ENCODE results near the gene PCSK9.

Gene PCSK9

DNA sequence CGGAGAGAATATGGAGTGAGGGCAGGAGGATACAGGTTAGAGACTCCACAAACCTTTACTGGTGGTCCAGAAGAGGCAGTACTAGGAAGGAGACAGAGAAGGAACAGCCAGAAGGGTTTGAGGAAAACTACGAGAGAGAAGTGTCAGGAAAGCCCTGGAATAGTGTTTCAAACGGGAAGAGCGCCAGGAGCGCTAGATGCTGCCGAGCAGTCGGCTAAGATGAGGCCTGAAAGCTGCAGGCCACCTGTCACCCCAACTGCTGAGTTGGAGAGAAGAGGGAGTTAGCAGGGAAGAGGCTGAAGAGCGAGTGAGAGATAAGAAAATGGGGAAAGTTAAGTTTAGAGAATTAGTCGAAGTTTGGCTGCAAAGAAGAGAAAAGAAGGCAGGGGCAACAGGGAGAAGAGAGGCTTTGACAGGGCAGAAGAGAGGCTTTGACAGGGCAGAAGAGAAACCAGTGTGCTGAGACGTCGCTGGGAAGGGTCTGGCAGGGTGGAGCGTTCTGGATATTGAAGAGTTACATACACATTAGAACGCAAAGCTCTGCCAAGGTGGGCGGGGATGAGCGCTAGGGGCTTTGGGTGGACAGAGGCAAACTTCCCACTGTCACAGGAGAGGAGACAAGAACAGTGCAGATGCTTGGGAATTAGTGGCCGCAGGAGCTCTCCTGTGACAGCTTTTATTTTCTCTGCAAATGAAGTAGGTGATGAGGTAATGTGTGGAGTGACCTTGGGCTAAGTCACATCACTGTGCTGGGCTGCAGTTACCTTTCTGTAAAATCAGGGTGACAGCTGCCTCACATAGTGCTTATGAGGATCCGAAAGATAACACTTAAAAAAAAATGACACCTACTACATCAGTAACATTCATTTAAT, 31.2 kb downstream of the PCSK9 start:
- TF ChIP-seq, protein P1, sequence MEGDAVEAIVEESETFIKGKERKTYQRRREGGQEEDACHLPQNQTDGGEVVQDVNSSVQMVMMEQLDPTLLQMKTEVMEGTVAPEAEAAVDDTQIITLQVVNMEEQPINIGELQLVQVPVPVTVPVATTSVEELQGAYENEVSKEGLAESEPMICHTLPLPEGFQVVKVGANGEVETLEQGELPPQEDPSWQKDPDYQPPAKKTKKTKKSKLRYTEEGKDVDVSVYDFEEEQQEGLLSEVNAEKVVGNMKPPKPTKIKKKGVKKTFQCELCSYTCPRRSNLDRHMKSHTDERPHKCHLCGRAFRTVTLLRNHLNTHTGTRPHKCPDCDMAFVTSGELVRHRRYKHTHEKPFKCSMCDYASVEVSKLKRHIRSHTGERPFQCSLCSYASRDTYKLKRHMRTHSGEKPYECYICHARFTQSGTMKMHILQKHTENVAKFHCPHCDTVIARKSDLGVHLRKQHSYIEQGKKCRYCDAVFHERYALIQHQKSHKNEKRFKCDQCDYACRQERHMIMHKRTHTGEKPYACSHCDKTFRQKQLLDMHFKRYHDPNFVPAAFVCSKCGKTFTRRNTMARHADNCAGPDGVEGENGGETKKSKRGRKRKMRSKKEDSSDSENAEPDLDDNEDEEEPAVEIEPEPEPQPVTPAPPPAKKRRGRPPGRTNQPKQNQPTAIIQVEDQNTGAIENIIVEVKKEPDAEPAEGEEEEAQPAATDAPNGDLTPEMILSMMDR (conservative IDR thresholded peaks at IDR 0.05; ENCODE audit: low read depth, low read length): no peak
- H3K4me3 ChIP-seq (ENCODE audit: low read length): no peak overlapping the region
- no peak for DNase-seq (ENCODE audit: low read depth)

DNA sequence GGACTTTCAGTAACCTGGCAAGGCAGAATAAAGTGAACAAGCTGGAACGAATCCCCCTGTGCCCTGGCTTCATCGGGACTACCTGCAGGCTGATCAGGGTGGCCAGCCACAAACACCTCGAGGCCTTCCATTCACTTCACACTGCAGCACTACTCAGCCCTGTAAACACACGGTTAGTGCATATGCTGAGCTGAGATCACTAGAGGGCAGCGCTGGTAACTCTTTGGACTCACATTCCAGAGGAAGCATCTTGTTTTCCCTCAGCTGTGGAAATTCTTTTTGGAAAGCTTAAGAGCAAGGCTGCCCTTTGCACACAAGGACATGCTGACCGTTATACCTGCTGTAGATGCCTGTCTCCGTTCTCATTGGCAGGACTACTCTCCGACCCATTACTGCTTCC, 32.1 kb downstream of the PCSK9 start:
- TF ChIP-seq, protein P1 (conservative IDR thresholded peaks at IDR 0.05; ENCODE audit: low read depth, low read length): peak; percentile 68
- no peak for DNase-seq (ENCODE audit: low read depth)
- H3K4me3 ChIP-seq (ENCODE audit: low read length): no peak overlapping the region

DNA sequence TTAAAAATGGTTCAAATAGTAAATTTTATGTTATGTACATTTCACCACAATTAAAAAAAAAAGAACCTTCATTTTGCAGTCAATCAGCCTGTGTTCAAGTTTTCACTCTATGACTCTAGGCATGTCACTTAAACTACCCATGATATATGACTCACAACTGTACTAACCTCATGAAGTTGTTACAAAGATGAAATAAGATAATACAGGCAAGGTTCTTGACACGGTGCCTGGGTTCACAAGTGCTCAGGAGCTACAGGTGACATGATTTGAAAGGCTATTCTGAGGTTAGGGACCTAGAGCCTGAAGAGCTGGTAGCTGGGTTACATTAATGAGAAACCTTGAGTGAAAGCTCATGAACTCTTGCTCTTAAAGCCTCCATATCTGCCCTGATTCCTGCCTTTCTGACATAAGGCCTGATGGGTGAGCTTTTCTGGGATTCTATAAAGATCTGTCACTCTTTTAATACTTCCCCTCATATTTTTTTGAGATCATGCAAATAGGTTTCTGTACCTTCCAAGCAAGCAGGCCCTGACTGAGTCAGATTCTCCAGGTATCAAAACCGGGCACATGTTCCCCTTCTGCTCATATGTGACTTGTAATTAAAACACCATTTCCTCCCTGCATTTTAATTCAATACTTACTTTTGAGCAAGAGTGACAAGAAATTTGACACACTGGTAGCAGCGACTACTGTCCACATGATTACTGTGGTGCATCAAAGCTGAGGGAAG, 34.0 kb downstream of the PCSK9 start:
- no peak overlapping the region for H3K4me3 ChIP-seq (ENCODE audit: low read length)
- TF ChIP-seq, protein P1 (conservative IDR thresholded peaks at IDR 0.05; ENCODE audit: low read depth, low read length): no peak
- DNase-seq (ENCODE audit: low read depth): no peak

DNA sequence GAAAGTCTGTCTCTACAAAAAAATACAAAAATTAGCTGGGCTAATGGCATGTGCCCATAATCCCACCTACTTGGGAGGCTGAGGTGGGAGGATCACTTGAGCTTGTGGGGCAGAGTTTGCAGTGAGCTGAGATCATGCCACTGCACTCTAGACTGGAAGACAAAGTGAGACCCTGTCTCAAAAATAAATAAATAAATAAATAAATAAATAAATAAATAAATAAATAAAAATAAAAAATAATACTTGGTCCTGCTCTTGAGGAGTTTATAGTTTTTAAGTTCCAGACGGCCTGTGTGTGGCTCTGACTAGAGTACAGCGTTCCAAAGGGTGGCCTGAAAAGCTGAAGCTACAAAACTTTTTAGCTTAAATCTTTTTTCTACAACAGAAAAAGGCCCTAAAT, 35.1 kb downstream of the PCSK9 start:
- TF ChIP-seq, protein P1 (conservative IDR thresholded peaks at IDR 0.05; ENCODE audit: low read depth, low read length): no peak
- DNase-seq (ENCODE audit: low read depth): no peak

DNA sequence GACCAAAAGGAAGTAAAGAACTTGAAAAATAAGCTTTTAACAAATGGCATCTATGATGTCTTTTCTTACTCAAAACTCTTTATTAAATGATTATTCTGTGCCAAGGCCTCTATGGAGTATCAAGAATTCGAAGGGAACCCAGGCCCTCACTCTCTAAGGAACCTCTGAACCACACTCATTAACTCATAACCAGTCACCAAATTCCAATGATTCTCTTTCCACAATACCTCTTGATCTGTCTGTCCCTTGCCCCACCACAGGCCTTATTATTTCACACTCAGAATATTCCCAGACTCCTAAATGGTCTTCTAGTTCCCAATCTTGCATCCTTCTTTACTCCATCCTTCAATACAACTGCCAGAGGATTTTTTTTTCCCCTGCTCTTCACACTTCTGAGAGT, 37.0 kb downstream of the PCSK9 start:
- TF ChIP-seq, protein P1 (conservative IDR thresholded peaks at IDR 0.05; ENCODE audit: low read depth, low read length): no peak

More for the DNA sequence above, 35.1 kb downstream of the PCSK9 start:
- no peak overlapping the region for H3K4me3 ChIP-seq (ENCODE audit: low read length)

DNA sequence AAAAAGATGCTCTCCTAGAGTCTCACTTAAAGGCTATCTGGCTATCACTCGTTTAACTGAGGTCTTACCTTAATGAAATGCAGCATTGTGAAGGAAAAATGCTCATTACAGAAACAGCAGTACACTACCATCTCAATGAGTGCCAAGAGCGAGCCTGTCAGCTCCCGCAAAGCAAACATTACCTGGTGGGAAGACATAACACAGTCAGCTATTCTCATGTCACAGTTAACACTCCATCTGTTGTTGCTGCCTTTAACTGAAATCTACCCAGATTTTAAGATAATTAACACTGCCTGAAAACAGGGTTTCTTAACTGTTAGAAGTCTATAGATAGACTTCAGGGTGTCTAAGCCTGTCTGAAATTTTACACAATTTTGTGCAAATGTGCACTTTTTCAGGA, 39.1 kb downstream of the PCSK9 start:
- no peak overlapping the region for H3K4me3 ChIP-seq (ENCODE audit: low read length)
- TF ChIP-seq, protein P1 (conservative IDR thresholded peaks at IDR 0.05; ENCODE audit: low read depth, low read length): no peak
- DNase-seq (ENCODE audit: low read depth): no peak

More for the DNA sequence above, 37.0 kb downstream of the PCSK9 start:
- no peak overlapping the region for H3K4me3 ChIP-seq (ENCODE audit: low read length)
- no peak for DNase-seq (ENCODE audit: low read depth)

All from retinal pigment epithelial cell (primary cell).